MM.1S (cell line): ENCODE results near the gene KIF5C.

Experiments used
- CTCF ChIP-seq: fragments of 300-600 bp; sonication (generic); IDR thresholded peaks from 2 replicates; pipeline ENCODE4 v1.5.1; 2016; ENCODE audit warnings: antibody characterized with exemption, low read length, mixed read lengths
- EZH2 ChIP-seq: fragments of 300-600 bp; sonication (generic); optimal IDR thresholded peaks from 2 replicates; pipeline ENCODE3; 2017; ENCODE audit warnings: low read depth, mild to moderate bottlenecking, antibody characterized with exemption, low read length, mixed read lengths
- EZH2phosphoT487 ChIP-seq: fragments of 300-600 bp; sonication (generic); IDR thresholded peaks from 2 replicates; pipeline ENCODE4 v1.6.1; 2018; ENCODE audit warnings: antibody characterized with exemption, low read length

- TF ChIP-seq CTCF (no peak), EZH2 (no peak), EZH2phosphoT487 (no peak)
These were observed 104.9 kb downstream of the KIF5C start for GRCh38 chr2:148979919-148980277.
